BLaER1 (cell line): Measurements from ENCODE around the gene PLLP.

Experiments
- H3K27ac ChIP-seq: shearing (Covaris generic); formaldehyde crosslinking; 2 replicates; pipeline ENCODE4 v1.8.1; 2022
- H3K27me3 ChIP-seq: shearing (Covaris generic); formaldehyde crosslinking; 2 replicates; pipeline ENCODE4 v1.8.1; 2022
- H3K36me3 ChIP-seq: shearing (Covaris generic); formaldehyde crosslinking; 2 replicates; pipeline ENCODE4 v1.8.1; 2022
- H3K4me1 ChIP-seq: shearing (Covaris generic); formaldehyde crosslinking; 2 replicates; pipeline ENCODE4 v1.8.1; 2022
- H3K4me2 ChIP-seq: shearing (Covaris generic); formaldehyde crosslinking; 2 replicates; pipeline ENCODE4 v1.8.1; 2022
- H3K4me3 ChIP-seq: shearing (Covaris generic); formaldehyde crosslinking; 2 replicates; pipeline ENCODE4 v1.8.1; 2022
- H3K9ac ChIP-seq: shearing (Covaris generic); formaldehyde crosslinking; 2 replicates; pipeline ENCODE4 v1.8.1; 2022
- H3K9me3 ChIP-seq: shearing (Covaris generic); formaldehyde crosslinking; 2 replicates; pipeline ENCODE4 v1.8.1; 2022
- H4K20me1 ChIP-seq: shearing (Covaris generic); formaldehyde crosslinking; 2 replicates; pipeline ENCODE4 v1.8.1; 2022
- Cebpa-rat ChIP-seq: shearing (Covaris generic); IDR thresholded peaks from 2 replicates; pipeline ENCODE4 v1.8.1; 2022

PLLP gene

DNA sequence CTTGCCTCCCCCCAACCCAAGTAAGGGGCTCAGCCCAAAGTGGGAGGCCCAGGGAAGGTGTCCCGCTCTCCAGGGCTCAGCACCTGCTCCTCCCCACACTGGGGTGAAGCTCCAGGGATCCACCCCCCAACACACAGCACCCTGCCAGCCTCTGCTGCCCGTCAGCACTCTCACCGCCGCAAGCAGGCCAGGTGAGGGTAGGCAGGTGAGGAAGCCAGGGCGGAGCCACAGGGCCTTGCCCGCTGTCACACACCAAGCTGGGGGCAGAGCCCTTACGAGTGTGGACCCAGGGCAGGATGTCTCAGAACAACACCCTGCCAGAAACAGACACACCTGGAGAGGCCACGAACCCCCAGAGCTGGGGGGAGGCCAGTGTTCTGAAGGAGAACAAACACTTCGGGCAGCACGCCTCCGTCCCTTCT is 19.5 kb downstream of the PLLP start:
- H3K27ac ChIP-seq = no peak overlapping the region

DNA sequence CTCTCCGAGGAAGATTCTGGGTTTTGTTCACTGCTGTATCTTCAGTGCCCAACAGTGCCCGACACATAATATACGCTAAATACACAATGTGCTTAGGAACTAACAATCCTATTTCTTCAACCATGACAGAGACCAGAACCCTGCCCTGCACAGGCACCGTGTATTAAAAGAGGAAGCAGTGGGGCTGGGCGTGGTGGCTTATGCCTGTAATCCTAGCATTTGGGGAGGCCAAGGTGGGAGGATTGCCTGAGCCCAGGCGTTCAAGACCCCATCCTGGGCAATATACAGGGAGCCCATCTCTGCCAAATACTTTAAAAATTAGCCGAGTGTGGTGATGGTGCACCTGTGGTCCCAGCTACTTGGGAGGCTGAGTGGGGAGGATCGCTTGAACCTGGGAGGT is 20.1 kb downstream of the PLLP start:
- Histone ChIP-seq H4K20me1 (no peaks in the 10 kb centered on the region), H3K9me3 (no peaks in the 10 kb centered on the region), H3K4me3 (no peak overlapping the region), H3K36me3 (no peaks in the 10 kb centered on the region), H3K4me1 (peaks cover 34% of the 10 kb centered on the region), H3K27ac (no peak overlapping the region), H3K4me2 (no peak overlapping the region), H3K27me3 (no peaks in the 10 kb centered on the region), H3K9ac (no peak overlapping the region)
- no peak for TF ChIP-seq Cebpa-rat

More for the DNA sequence above, 19.5 kb downstream of the PLLP start:
- Histone ChIP-seq H3K27me3 (no peaks in the 10 kb centered on the region), H4K20me1 (no peaks in the 10 kb centered on the region), H3K9ac (no peak overlapping the region), H3K4me3 (no peak overlapping the region), H3K9me3 (no peaks in the 10 kb centered on the region), H3K36me3 (no peaks in the 10 kb centered on the region), H3K4me2 (no peak overlapping the region), H3K4me1 (peaks cover 28% of the 10 kb centered on the region)
- no peak for TF ChIP-seq Cebpa-rat

DNA sequence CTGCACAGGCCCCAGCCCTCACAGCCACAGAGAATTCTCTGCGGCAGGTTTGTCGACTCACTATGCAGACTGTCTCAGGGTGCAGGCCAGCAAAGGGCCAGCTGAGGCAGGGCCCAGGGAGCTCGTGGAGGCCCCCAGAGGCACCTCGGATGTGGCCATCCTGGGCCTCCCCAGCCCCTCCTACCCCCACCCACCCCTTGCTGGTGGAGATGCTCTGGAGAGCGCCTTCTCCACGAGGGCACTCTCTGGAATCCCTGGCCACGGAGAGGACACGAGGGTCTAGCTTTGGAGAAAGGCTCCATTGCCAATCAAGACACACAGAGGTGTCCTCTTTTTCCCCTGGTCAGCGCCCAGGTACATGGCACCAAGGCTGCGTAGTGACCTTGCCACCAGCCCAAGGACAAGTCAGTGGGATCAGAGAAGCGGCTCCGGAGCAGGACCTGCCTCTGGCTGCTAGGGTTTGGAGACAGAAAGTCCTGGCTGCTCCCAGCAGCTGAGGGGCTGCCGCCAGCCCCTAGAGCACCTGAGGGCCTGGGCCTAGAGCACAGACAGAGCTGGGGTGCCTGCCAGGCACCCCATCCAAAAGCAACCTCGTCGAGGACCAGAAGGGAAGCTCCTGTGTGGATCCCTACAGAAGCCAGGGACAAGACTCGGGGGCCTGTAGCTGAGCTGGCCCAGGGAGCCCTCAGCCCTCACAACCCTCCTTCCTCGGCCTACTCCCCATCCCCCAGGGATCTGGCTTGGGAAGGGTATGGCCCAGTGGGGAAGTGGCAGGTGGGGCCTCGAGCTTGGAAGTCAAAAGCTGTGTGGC is 20.7 kb downstream of the PLLP start:
- H3K27ac ChIP-seq = no peak overlapping the region
- H3K4me3 ChIP-seq = no peak overlapping the region
- no peak overlapping the region for H3K4me2 ChIP-seq
- H3K4me1 ChIP-seq = peaks cover 39% of the 10 kb centered on the region
- no peak for TF ChIP-seq Cebpa-rat
- no peaks in the 10 kb centered on the region for H4K20me1 ChIP-seq
- no peak overlapping the region for H3K9ac ChIP-seq
- no peaks in the 10 kb centered on the region for H3K9me3 ChIP-seq
- no peaks in the 10 kb centered on the region for H3K27me3 ChIP-seq
- no peaks in the 10 kb centered on the region for H3K36me3 ChIP-seq

DNA sequence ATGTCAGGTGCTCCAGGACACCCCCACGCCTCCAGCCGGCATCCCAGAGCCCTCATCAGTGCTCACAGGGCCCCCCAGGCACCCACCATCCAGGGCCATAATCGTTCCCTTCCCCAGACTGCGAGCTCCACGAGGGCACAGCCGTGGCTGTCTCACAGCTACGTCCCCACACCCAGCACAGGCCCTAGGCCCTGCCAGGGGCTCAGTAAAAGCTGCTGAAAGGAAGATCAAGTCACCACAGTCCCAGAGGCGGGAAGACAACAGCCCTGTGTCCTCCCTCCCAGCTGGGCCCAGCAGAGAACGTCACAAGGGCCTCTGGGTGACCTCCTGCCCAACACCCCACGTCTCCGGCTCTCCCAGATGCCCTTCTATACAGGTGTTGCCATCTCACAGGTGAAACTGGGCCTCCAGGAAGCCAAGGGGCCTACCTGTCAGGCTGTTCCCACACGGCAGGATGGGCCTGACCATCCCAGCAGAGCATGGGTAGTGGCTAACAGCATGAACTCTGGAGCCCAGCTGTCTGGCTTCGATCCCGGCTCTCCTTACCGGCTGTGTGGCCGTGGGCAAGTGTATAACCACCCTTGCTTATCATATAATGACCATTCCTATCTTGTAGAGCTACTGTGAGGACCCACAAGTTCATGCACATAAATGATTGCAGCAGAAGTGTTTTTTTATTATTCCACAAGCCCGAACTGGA is 21.5 kb downstream of the PLLP start:
- no peak overlapping the region for H3K4me3 ChIP-seq
- H3K9ac ChIP-seq = no peak overlapping the region
- no peaks in the 10 kb centered on the region for H4K20me1 ChIP-seq
- H3K9me3 ChIP-seq = no peaks in the 10 kb centered on the region
- TF ChIP-seq Cebpa-rat = no peak
- H3K4me1 ChIP-seq = peaks cover 39% of the 10 kb centered on the region
- no peaks in the 10 kb centered on the region for H3K36me3 ChIP-seq
- H3K27ac ChIP-seq = no peak overlapping the region
- H3K4me2 ChIP-seq = no peak overlapping the region
- no peaks in the 10 kb centered on the region for H3K27me3 ChIP-seq

DNA sequence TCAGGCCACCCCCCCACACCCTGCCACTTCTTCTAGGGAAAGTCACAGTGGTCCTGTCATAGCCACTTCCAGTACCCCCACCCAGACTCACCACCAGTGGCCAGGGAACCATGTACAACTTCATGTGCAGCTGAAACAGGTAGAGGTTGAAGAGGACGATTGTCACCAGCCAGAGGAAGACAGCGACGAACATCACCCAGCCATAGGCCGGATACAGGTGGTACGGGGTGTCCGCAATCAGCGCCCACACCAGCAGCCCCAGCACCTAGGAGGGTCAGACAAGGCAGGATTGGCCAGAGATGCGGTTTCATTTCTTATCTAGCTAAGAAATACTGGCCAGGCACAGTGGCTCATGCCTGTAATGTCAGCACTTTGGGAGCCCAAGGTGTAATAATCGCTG is 22.7 kb downstream of the PLLP start:
- Histone ChIP-seq H3K27ac (no peak overlapping the region), H3K36me3 (no peaks in the 10 kb centered on the region), H3K27me3 (no peaks in the 10 kb centered on the region), H3K9me3 (no peaks in the 10 kb centered on the region), H3K9ac (no peak overlapping the region), H3K4me3 (no peak overlapping the region), H3K4me2 (no peak overlapping the region), H4K20me1 (no peaks in the 10 kb centered on the region), H3K4me1 (peaks cover 32% of the 10 kb centered on the region)
- TF ChIP-seq Cebpa-rat = no peak

DNA sequence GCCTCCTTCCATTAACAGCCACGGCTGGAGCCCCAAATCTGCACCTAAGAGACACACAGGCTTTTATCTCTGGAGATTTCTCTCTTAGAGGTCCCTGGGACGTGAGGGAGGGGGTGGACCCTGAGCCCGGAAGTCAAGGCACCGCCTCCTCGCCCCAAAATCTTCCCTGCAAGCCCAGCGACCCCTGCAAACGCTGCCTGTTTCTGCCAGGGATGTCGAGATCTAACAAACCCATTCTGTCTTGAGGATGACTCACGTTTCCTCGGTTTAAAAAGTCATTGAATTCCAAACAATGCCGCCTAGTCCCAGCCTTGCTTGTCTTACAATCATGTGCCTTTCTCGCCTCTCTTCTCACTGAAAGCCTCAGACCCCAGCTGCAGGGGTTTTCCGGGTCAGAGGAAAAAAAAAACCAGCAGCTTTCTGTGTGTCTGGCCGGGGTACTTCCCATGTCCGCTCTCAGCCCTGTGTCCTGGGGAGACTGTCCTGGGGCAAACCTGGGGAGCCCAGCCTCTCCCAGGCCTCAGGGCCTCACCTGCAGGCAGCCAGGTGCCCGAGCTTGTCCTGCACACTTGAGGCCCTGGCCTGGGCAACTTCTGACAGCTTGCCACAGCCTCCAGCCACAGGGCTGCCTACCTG is 24.1 kb downstream of the PLLP start:
- no peak for TF ChIP-seq Cebpa-rat

DNA sequence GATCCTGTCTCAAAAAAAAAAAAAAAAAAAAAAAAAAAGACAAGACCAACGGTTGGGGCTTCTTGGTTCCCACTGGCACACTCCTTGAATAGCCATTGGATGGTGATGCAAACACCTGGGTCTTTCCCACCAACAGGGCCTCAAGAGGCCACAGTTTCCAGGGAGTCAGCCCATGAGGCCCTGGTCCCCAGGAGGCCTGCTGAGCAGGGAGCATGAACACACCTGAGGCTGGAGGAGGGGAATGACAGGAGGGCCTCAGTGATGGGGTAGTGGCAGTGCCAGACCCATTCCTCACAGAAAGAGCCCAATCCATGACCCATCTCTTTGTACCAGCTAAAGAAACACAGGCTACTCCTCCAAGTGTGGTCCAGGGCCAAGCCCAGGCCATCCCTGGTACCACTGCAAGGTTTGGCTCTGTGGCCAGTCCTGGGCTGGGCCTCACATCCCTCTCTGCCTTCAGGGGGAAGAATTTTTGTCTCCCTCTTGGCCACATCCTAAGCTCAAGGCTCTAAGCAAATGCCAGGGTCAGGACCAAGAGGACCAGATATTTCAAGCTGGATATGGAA is 25.5 kb downstream of the PLLP start:
- Histone ChIP-seq H3K9ac (no peak overlapping the region), H3K27me3 (no peaks in the 10 kb centered on the region), H3K4me1 (peaks cover 20% of the 10 kb centered on the region), H3K9me3 (no peaks in the 10 kb centered on the region), H3K4me3 (no peak overlapping the region), H3K4me2 (no peak overlapping the region), H3K36me3 (no peaks in the 10 kb centered on the region; the same call in 1 of the 2 replicates), H3K27ac (no peak overlapping the region), H4K20me1 (no peaks in the 10 kb centered on the region)
- no peak for TF ChIP-seq Cebpa-rat

More for the DNA sequence above, 24.1 kb downstream of the PLLP start:
- no peaks in the 10 kb centered on the region for H3K36me3 ChIP-seq
- peak overlapping the region; percentile 22; the same call in 1 of the 2 replicates for H3K9ac ChIP-seq
- no peaks in the 10 kb centered on the region for H4K20me1 ChIP-seq
- H3K4me3 ChIP-seq = no peak overlapping the region
- peak overlapping the region; percentile 38 for H3K27ac ChIP-seq
- no peaks in the 10 kb centered on the region for H3K9me3 ChIP-seq
- H3K4me1 ChIP-seq = peaks cover 25% of the 10 kb centered on the region
- peak overlapping the region; percentile 69 for H3K4me2 ChIP-seq
- H3K27me3 ChIP-seq = no peaks in the 10 kb centered on the region

DNA sequence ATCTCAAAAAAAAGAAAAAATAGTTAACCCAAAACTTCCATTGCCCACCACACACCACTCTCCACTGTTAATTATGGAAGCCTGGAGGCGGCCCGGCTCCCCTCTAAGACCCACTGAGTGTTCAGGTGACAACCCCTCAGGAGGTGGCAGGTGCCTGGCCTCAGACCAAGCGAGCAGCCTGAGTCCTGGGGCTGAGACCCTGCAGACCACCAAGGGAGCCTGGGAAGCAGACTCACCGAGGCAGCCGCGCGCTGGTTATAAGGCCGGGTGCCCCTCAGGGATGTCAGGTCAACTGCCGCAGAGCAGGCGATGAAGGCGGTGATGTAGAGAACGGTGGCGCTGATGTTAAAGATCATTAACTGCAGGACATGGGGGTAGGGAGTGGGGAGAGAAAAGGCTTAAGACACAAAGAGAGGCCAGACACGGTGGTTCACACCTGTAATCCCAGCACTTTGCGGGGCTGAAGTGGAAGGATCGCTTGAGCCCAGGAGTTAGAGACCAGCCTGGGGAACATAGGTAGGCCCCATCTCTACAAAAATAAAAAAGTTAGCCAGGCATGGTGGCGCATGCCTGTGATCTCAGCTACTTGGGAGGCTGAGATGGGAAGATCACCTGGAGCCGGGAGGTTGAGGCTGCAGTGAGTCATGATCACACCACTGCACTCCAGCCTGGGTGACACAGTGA is 26.1 kb downstream of the PLLP start:
- Histone ChIP-seq H3K9ac (no peak overlapping the region), H3K4me1 (peaks cover 19% of the 10 kb centered on the region), H3K4me3 (no peak overlapping the region), H3K4me2 (no peak overlapping the region), H3K9me3 (no peaks in the 10 kb centered on the region), H3K27me3 (no peaks in the 10 kb centered on the region), H3K27ac (no peak overlapping the region), H4K20me1 (no peaks in the 10 kb centered on the region), H3K36me3 (peaks cover 5% of the 10 kb centered on the region; the same call in 1 of the 2 replicates)
- no peak for TF ChIP-seq Cebpa-rat

DNA sequence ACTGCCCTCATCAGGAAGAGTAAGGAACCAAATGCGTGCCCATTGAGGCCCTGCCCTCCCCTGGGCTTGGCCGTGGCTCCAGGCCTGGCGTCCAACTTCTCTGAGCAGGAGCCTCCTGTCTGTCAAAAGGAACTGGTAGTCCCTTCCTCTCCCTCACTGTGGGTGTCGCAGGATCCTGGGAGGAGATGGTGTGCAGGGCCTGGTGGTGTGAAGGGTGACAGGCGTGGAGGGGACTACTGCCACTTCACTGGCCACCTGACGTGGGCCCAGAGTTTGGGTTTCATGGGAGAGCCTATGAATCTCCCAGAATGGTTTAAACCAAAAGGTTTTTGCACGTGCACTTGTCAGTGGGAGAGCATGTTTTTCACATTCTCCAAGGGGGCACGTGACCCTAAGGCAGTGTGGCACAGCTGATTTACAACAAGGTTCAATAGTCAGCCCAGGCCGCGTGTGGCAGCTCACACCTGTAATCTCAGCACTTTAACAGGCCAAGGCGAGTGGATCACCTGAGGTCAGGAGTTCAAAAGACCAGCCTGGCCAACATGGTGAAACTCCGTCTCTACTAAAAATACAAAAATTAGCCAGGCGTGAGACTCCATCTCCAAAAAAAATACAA is 26.9 kb downstream of the PLLP start:
- H3K36me3 ChIP-seq = peaks cover 12% of the 10 kb centered on the region
- no peak overlapping the region for H3K27ac ChIP-seq
- no peaks in the 10 kb centered on the region for H3K27me3 ChIP-seq
- H3K4me1 ChIP-seq = peaks cover 19% of the 10 kb centered on the region
- no peak overlapping the region for H3K9ac ChIP-seq
- H3K4me2 ChIP-seq = no peak overlapping the region
- TF ChIP-seq Cebpa-rat = no peak
- H4K20me1 ChIP-seq = no peaks in the 10 kb centered on the region
- peaks cover 2% of the 10 kb centered on the region for H3K9me3 ChIP-seq
- no peak overlapping the region for H3K4me3 ChIP-seq
